GM19238 (cell line): ENCODE measurements around the gene SRRM2.
"Not testable (repeated sequence)": the region's sequence is repeated elsewhere in the genome, so short reads cannot be mapped to it uniquely, and the experiment has no call there.

Experiments used
- DNase-seq: peaks from one replicate; pipeline ENCODE4 v3.0.0; 2011; ENCODE audit warnings: low spot score; ENCODE audit not compliant: insufficient read length

Gene SRRM2

DNA sequence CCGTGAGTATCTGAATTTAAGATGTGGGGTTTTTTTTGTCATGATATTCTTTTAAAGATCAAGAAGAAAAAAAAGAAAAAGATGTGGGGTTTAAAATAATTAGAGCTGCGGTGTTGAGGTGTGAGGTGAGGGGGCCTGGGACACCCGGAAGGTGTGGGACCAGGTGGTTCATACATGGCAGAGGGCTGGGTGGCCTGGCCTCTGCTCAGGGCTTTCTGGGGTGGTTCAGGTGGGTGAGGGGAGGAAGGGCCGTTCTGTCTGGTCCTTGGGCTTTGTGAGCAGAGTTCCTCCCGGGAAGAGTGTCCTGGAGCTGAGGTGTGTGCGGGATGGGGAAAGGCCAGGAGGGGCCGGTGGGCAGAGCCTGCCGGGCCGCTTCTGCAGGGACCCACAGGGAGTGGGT is 37.4 kb upstream of the SRRM2 start:
- no peak for DNase-seq

DNA sequence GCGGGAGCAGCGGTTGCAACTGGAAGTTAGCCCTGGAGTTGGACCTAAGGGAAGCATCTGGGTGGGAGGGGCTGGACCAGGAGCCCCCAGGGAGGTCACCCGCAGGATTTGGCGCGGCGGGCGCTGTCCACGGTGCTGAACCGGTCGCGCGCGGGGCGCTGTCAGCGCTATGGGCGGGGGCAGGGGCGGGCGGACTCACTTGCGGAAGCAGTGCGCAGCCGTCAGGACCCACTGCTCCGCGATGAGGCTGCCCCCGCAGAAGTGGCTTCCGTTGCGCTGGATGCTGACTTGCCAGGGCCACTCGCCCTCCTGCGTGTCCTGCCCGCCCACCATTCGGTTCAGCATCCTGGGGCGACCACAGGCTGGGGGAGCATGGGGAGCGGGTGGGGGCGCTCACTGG is 36.9 kb upstream of the SRRM2 start:
- peak; percentile 65 for DNase-seq

DNA sequence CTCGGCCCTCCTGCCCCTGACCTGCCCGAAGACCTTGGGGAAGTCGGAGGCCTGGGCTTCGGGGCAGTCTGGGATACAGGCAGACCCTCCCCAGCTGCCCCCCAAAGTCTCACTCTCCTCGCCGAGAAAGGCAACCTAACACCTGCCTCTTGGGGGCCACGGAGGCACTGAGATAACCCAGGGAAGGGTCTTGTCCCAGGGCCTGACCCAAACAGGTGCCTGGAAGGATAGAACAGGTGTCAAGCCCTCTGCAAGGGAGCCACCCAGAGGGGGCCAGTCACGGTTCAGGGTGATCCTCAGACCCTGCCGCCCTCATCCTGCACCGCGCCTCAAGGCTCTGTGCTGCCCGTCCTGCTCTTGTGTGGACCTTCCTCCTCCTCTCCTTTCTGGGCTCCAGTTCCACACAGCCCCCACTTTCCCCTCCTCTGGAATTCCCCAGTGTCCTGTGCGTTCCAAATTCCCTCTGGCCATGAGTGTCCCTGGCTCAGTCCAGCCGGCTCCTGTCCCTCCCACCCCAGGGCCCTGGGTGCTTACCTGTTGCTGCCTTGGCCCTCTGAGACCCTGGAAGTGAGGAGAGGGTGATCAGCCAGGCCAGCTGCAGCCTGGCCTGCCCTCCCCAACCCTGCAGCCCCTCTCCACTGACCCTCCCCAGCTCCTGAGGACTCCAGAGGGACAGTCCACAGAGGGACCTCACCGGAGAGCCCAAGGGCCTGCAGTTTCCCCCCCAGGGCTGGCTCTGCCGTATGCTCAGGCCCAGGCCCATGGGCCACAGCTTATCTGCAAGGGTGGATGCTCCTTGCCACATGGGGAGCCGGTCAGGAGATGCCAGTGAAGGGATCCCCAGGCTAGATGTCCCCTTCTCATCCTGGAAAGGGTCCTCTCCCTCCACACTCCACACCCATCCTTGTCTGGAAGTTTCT is 36.2 kb upstream of the SRRM2 start:
- DNase-seq = no peak

DNA sequence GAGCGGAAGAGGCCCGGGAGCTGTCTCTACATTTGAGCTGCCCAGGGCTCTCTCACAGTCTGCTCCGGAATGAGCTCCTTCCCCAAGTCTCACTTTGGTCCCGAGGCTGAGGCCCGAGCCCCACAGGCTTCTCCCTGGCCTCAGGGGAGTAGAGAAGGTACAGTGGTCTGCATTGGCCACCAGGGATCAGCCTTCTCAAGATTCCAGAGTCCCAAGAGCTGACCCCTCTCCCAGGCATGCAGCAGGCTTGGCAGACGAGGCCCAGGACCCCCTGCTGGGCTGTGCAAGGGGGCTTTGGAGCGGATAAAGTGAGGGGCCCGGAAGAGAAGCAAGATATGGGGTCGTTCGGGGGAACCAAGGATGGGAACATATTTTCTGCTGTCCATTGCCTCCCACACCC is 35.5 kb upstream of the SRRM2 start:
- no peak for DNase-seq

DNA sequence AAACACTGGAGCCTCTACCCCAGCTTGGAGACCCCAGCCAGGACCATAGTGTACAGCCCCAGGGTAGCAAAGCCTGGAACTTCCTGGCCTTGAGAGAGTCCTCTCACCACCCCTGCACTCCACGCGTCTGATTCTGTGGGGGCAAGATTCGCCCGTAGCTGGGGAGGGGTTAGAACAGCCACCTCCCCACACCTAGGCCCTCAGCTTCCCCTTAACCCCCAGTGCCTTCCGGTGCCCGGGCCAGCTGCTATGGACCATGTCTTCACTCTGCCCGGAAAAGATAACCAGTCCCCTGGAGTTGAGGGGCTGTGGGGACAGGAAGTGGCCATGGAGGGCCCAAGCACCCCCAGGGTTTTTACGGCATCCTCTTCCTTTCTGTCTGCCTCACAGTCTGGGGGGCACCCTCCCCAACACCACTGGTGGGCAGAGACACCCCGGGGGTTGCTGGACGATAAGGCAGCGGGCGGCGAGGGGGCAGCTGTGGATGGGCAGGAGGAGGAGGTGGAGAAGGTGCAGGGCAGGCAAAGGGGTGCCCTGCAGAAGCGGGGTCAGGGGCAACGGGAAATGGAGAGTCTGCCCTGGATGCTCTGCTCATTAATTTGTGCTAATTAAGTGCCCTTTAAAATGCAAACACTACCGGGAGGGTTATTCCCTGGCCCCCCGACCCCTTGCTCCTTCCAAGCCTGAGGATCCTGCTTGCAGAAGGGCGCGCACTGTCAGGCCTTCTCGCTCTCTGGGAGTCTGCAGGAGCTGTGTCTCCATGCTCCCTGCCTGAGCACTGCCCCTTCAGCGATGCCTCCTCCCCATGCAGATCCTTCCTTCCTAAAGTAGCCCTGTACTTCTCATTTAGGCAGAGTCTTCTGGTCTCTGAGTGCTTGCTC is 34.8 kb upstream of the SRRM2 start:
- no peak for DNase-seq

DNA sequence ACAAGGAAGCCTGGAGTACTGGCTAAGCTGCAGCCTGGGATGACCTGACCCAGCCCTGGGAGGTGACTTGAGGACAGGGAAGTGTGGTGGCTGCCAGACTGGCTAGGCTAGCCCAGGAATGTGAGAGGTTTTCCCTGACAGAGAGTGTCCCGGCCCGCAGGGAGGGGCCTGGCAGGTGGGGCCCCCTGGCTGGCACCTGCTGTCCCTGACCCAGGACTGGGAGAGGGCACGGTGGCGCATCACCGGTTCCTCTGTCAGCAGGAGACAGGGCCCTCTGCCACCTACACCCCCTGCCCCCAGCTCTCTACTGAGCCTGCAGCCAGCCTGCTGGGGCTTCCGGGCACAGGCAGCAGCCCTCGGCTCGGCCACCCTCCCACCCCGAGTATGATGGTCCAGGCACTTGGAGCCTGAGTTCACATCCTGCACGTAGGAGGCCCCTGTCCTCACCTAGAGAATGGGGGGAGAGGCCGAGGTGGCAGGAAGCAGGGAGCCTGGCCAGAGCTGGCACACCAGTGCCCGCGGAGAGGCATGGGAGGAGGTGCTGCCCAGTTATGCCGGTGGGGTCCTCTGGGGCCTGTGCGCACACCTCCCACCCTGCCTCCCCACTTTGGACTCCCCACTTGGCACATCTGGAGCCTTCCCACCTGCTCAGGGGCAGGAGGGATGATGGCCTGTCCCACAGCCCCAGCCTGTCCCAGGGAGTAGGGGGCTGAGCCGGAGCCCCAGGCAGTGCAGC is 32.9 kb upstream of the SRRM2 start:
- DNase-seq = no peak

DNA sequence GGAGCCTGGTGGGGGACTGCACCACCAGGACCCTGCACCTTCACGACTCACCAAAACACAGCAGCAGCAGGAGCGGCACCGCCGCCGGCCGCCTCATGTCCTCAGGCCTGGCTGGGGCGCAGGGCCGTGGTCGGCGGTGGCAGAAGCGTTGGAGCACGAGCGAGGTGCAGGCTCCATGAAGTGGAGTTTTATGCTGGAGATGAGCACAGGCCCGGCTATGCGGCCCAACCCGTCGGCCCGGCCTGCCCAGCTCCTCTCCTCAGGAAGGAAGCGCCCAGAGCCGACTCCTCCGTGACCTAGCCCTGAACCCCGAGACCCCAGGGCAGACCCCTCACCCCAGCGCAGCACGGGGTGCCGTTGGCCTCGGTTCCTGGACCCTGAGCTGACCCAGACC is 32.4 kb upstream of the SRRM2 start, which contains the start of gene PRSS27:
TSS of gene PRSS27 (minus strand) at position 161 of the 394 bp plus-strand sequence. CDS start at position 97, 64 bp downstream.
- DNase-seq = no peak

DNA sequence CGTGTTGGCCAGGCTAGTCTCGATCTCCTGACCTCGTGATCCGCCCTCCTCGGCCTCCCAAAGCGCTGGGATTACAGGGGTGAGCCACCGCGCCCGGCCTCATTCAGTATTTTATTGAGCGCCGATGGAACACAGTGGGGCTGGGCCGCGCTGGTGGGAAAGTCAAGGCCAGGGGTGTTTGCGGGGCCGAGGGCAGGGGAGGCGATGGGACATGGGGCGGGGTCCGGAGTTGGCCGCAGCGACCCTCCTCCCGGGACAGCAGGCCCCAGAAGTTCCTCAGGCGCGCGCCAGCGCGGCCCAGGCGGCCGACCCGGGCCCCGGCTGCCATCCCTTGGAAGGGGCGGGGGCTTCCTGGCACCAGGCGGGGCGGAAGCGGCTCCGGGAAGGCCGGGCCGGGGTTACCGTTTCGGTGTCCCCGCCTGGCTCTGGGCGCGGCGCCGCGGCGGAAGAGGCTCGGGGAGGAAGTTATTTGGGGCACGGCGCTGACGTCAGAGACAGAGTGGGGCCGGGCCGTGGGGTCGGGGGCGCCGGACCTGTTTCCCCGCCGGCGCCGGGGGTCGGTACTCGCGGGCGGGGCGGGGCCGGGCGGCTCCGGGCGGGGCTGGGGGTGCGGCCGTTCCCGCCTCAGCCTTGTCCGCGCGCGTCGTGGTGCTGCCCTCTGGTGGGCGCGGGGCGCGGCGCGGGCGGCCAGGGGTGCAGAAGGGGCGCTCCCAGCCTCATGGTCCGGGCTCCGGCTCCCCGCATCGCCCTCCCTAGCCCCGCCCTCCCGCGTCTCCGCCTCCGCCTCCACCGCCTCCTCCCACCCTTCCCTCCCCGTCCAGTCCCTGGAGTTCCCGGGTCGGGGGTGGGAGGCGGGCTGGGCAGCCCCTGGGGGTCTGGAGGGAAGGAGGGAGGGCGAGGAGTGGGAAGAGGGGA is 31.5 kb upstream of the SRRM2 start:
- DNase-seq = peak; percentile 94

DNA sequence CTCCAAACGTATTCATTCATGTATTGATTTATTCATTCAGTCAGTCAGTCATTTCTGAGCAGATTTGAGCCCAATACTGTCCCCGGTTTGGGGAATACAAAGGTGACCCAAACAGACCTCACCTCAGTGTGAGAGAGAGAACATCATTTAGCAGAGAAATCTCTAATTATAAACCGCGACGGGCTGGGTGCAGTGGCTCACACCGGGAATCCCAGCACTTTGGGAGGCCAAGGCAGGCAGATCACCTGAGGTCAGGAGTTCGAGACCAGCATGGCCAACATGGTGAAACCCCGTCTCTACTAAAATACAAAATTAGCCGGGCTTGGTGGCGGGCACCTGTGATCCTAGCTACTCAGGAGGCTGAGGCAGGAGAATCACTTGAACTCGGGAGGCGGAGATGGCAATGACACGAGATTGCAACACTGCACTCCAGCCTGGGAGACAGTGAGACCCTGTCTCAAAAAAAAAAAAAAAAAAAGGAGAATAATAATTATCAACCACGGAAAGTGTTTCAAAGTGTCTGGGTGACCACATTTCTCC is 30.7 kb upstream of the SRRM2 start:
- not testable (repeated sequence) for DNase-seq

DNA sequence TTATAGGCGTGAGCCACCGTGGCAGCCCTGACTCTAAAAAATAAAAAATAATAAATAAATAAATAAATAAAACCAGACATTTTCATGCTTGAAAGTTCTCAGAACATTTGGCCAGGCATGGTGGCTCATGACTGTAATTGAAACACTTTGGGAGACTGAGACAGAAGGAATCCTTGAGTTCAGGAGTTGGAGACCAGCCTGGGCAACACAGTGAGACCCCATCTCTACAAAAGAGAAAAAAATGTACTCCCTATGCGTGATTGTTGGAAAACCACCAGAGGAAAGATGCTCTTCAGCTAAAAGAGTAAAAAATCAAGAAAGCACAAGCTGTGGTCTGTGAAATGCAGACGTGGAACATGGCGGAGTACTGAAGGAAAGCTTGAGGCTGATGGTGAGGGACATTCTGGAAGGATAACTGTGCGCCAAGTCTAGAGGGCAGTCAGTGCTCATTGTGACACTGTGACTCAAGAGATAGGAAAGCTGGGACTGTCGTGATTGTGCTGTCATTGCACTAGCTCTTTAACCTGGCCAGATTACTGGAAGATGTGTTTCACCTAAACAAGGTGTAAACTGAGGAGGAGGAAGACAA is 28.3 kb upstream of the SRRM2 start:
- no peak for DNase-seq

DNA sequence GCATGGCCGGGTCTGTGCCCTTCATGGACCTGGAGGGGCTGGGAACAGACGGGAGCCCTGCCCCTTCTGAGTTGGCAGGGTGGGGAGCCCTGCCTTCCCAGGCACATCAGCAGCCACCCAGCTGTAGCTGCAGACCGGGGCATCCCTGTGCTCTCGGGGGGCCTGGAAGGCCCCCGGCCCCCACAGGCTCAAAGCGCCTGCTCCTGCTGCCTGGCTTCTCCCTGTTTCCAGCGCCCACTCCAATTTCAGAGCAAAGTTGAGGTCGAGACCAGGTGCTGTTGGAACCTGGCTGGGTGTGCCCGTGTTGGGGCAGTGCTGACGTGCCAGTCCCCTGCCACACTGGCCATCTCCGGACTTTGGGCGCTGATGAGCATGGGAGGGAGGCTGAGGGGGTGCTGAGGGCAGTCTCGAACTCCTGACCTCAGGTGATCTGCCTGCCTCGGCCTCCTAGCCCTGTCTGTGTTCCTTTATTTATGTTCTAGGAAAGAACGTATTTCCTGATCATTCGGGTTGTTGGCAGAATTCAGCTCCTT is 27.6 kb upstream of the SRRM2 start:
- DNase-seq = no peak

DNA sequence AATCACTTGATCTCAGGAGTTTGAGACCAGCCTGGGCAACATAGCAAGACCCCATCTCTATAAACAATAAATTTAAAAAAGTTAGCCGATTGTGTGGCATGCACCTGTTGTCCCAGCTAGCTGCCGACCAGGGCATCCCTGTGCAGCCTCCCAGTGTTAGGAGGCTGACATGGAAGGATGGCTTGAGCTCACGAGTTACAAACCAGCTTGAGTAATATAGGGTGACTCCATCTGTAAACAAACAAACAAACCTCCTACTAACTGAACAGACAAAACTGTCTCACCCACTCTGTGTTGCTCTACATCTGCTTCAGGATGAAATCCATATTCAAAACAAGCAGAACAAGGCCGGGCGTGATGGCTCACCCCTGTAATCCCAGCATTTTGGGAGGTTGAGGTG is 25.5 kb upstream of the SRRM2 start:
- DNase-seq = no peak

DNA sequence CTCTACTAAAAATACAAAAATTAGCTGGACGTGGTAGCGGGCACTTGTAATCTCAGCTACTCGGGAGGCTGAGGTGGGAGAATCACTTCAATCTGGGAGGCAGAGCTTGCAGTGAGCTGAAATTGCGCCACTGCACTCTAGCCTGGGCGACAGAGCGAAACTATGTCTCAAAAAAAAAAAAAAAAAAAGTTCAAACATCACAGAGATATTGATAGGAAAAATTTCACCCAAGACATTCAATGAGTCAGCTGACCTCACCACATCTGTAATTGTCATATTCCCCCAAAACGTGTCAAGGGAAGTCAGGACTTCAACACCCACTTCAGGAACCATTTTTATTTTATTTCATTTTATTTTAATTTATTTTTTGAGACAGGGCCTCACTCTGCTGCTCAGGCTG is 24.4 kb upstream of the SRRM2 start:
- no peak for DNase-seq

DNA sequence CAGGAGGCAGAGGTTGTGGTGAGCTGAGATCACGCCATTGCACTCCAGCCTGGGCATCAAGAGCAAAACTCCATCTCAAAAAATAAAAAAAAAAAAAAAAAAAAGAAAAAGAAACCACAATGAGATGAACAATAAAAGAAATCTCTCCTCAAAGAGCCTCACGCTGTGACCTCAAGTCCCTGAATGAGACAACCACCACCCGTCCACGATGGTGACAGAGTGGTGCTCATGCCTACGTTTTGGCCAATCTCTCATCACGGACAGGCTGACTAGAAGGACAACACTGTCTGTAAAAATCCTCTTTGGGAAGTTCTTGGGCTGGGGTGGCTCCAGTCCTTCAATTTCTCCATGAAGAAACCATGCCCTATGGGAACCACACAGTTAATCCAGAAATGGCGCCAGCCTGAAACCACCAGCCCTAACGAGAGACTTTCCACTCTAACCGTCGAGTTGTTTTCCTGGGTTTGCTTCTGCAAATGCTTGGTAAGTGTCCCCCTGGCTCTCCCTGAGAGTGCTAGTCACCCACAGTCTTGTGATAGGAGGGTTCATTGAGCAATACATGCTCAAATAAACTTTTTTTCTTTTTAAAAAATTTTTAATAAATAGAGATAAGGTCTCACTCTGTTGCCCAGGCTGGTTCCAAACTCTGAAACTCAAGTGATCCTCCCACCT is 17.5 kb upstream of the SRRM2 start:
- DNase-seq = no peak

DNA sequence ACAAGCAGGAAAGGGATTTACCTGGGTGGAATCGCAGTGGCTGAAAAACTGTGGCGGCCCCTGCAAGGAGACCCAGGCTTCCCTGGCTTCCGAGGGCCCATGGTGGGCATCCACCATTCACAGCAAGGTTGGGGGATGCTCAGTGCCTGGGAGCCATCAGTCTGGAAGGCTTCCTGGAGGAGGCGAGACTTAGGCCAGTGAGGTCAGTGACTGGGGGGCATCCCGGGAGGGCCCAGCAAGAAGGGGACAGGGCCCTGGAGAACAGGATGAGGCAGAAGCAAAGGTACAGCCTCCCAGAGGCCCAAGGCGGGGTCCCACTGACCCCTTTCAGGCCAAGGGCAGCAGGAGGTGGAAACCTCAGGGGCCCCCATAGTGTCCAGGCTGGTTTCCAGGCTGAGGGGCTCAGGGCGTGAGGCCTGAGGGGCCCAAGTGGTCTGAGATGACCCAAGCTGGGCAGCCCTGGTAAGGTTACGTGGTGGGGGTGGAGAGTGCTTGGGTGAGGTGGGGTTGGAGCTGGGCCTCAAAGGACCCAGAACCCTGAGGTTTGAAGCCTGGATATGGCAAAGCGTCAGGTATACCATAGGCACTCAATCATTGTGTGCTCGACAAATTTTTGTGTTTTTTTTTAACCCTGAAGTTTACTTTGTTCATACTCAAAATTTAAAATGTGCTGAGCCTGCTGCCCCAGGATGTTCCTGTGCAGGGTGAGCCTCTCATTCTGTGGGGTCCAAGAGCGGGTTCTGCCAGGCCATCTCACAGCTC is 15.8 kb upstream of the SRRM2 start:
- no peak for DNase-seq

DNA sequence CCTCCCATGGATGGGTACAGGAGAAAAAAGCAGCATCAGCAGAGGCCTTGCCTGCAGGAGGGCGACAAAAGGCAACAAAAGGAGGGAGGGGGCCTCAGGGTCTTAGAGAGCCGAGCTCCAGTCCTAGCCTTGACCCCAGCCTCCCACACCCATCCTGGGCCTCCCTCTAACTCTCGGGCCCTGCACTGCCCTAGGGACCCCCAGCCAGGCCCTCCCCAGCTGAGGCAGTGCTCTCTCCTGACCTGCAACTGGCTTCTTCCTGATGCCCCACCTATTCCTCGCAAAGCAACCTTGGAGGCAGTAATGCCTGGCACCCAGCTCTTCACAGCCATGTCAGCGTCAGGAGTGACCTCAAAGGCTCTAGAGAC is 15.2 kb upstream of the SRRM2 start:
- no peak for DNase-seq

DNA sequence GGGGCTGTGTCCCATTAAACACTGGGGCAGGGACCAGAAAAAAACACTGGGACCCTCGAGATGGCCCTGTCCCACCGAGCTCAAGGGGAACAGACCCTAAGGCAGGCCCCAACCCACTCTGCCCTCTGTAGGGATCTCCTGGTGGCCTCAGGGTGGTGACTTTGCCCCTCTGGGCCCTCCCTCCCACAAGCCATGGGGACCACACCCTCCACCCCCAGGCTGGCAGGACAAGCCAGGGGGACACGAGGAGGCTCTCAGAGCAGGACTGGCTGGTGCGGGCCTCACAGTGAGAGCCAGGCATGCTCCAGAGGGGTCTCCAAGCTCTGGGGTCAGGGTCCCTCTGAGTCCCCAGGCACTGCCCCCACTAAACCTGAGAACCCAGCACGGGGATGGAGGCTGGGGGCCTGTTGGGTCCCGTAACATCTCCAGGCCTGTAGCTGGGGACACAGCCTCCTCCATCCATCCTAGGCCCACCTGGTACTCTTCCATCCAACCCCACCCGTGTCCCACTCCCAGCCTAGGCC is 14.5 kb upstream of the SRRM2 start:
- no peak for DNase-seq

DNA sequence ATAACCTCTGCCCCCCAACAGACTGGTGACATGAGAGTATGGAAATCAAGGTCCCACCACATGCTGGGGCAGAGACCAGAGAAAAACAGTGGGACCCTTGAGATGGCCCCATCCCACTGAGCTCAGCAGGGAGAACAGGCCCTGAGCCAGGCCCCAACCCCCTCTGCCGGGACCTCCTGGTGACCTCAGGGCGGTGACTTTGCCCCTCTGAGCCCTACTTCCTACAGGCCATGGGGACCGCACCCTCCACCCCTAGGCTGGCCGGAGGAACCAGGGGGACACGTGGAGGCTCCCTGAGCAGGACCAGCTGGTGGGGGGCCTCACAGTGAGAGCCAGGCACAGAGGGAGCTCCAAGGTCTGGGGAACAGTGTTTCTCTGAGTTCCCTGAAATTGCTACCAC is 13.8 kb upstream of the SRRM2 start:
- DNase-seq = no peak
